ENCODE results near the gene TBCK. TPM values are rescaled to one million over a fixed set of nuclear protein-coding genes. Genes with fewer than 3 reads are reported as not detected.
"Not testable (repeated sequence)": the region's sequence is repeated elsewhere in the genome, so short reads cannot be mapped to it uniquely, and the experiment has no call there.

The TBCK gene
- total RNA-seq, 1 donor from 2014 or later = 14.6 TPM

DNA sequence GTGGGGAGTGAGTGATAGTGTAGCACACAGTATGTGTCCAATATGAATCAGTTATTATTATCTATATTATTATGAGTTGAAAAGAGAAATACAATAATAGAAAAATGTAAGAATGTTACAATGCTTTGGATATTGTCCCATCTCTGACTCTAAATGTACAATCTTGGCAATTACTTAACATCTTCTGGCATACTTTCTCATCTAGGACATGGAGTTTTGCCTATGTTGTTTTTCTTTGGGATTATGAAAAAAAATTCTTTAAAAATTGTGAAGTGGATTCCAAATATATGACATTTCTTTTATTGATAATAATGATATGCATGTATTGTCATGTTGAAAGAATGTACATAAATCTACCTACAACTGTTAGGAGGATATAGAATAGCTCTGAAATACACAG lies 84.1 kb downstream of the TBCK start:
- no peak for DNase-seq (ENCODE audit: low read depth in 2 of 2)

DNA sequence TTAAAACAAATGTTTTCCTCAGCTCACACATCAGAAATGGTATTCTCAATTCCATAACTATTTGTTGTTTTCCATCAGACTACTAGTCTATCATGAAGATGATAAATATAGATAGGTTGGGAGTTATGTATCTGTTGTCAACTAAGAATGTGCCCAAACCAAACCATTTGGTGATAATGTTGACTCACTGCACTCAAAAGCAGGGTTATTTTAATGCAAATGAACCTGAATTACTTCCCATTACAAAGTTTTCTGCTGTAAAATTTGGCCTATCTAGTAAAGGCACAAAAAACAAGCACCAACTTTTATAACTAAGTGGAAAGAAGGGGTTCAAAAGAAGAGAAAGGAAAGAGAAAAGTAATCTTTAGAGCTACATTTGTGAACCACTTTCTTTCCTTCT lies 93.5 kb downstream of the TBCK start:
- DNase-seq (ENCODE audit: low read depth in 2 of 2) = no peak

DNA sequence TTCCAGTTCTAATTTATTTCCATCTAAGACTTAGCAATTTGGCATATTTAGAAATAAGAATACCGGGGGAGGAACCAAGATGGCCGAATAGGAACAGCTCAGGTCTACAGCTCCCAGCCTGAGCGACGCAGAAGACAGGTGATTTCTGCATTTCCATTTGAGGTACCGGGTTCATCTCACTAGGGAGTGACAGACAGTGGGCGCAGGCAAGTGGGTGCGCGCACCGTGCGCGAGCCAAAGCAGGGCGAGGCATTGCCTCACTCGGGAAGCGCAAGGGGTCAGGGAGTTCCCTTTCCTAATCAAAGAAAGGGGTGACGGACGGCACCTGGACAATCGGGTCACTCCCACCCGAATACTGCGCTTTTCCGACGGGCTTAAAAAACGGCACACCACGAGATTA lies 102.7 kb downstream of the TBCK start:
- DNase-seq (ENCODE audit: low read depth in 2 of 2) = not testable (repeated sequence)

DNA sequence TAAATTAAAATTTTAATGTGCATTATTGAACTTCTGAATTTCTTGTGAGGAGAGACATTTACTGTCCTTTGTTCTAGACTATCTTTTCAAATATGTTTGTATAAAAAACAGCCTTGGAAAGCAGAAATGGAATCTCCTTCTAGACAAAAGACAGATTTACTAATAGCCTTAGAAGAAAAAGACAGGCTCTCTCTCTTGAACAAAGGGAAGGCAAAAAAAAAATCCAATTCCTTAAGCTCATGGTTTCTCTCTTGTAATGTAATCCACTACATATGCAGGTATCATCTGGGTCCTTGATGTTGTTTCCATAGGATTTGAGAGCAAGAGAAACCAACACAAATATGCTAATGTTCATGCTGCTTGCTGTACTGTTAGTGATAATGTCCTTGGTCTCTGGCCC lies 106.0 kb downstream of the TBCK start:
- DNase-seq (ENCODE audit: low read depth in 2 of 2) = no peak

DNA sequence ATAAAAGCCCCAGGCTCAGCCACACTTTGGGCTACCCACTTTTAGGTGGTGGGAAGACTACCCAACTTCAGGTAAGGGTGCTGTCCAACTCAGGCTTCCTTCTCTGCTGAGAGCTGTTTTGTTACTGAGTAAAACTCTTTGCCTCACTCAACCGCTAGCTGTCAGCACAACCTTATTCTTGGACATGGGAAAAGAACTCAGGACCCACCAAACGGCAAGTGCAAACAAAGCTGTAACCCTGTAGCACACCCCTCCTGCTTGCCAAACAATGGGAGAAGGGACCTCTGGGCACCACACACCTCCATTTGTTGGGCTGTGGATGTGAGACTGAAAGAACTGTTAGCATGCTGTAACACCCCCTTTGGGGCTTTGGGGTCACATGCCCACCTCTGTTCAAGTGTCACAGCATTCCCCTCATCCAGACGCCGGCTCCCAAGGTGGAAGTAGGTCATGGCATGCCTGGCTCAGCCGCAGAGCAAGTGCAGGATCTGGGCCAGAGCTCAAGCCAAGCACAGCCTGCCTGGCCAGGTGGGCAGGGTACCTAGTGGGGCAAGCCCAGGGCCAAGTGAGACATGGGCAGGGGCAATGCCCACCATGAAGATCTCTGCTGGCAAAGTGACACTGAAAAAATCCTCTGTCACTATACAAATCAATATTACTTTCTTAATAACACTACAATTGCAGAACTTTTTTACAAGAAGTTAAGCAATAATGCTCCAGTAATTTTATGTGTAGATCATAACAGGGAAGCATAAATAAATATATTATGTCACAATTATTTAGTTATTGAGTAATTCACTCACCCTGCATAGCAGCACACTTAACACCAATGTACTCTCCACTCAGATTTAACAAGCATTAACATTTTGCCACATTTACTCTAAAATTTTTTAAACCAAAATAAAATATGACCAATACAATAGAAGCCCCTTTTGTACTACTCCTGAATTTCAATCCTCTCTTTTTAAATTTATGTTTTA lies 107.2 kb downstream of the TBCK start:
- DNase-seq (ENCODE audit: low read depth in 2 of 2) = no peak

DNA sequence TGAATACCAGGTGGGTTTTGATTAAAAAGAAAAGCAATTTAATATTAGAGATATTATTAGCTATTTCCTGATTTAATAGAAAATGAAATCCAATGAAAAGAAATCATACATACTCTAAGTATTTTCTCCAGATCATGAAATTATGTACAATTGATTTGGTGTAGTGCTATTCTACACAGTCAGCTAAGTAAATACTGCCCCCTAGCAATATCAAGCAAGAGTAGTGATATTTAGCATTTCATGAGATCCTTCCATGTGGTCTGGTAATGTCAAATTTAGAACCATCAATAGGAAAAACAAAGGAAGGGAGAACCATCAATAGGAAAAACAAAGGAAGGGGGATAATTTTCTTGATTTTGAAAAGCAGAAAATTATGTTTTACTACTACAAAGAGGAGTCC lies 114.6 kb downstream of the TBCK start:
- DNase-seq (ENCODE audit: low read depth in 2 of 2) = peak; percentile 9 to 28

DNA sequence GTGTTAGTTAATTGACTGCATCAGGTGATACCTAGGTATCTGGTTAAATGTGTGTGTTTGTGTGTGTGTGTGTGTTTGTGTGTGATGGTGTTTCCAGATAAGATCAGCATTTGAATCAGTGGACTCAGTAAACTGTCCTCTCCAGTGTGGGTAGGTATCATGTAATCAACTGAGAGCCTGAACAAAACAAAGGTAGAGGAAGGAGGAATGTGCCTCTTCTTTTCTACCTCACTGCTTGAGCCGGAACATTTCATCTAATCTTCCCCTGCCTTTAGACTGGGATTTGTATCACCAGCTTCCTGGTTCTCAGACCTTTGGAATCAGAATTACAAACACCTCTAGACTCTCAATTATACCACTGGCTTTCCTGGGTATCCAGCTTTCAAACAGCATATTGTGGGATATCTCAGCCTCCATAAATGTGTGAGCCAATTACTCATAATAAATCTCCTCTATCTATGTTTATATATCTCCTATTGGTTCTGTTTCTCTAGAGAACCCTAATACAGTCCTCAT lies 120.5 kb downstream of the TBCK start:
- no peak for DNase-seq (ENCODE audit: low read depth in 2 of 2)

DNA sequence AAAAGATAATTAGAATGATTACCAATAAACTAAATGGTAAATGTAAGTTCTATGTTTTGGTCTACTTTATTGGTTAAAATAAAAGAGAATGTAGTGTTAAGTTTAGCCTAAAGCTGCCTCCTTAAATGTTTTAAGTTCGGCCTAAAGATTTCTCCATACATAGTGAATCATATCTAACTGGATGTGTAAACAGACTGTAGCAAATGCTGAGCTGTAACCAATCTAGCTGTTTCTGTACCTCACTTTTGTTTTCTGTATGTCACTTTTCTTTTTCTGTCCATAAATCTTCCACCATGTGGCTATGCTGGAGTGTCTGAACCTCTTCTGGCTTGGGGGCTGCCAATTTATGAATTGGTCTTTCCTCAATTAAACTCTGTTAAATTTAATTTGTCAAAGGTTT lies 121.2 kb downstream of the TBCK start:
- no peak for DNase-seq (ENCODE audit: low read depth in 2 of 2)

DNA sequence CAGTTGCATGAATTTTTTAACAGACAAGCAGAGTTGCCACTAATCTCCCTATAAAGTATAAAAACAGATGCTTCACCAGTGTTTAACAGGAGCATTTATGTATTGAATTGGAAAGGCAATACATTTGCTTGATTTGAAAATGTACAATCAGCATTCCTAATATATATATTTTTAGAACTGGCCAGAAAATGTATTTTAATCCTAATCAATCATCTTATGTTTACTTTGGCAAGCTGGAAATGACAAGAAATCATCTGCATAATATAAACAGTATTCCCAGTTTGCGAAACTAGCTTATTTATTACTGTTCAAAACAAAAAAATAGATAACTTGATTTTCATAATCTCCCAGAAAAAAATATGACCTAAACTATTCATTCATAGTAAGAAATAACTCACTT lies 123.9 kb downstream of the TBCK start:
- no peak for DNase-seq (ENCODE audit: low read depth in 2 of 2)

DNA sequence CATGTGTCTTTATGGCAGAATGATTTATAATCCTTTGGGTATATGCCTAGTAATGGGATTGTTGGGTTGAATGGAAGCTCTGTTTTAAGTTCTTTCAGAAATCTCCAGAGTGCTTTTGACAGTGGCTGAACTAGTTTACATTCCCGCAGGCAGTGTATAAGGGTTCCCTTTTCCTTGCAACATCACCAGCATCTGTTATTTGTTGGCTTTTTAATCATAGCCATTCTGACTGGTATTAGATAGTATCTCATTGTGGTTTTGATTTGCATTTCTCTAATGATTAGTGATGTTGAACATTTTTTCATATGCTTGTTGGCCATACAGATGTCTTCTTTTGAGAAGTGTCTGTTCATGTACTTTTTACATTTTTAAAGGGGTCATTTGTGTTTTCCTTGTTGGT lies 129.8 kb downstream of the TBCK start:
- no peak for DNase-seq (ENCODE audit: low read depth in 2 of 2)

DNA sequence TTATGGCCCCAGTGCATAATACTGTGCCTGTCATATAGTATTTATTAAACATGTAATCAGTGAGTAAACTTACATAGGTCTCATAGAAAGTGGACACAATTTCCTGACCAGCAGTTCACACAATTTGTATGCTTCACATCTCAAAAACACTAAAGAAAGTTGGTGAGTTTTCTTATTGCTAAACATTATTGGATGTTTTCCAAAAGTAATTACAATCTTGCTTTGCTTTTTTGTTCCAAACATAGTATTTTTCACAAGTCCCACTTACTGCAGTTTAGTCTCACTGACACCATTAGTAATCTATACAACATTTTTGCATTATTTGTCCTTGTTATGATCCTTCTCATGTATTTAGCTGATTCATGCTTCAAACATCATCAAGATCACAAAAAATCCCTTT lies 132.5 kb downstream of the TBCK start:
- no peak for DNase-seq (ENCODE audit: low read depth in 2 of 2)

DNA sequence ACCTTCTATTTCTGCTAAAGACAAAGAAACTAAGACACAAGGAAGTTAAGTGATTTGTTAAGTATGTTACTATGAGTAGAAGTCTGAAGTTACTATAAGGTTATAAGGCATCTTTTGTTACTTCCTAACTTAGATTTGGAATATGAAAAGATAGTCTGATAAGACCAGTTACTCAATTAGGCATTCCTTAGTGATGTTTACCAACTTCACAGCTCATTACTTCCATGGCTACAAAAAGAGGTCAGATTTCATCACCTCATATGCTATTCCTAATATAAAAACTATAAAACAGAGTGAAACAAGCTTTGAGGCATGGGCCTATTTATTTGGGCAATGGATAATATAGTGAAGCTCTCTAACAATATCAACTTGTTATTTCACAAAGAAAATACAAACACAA lies 143.1 kb downstream of the TBCK start:
- no peak for DNase-seq (ENCODE audit: low read depth in 2 of 2)

DNA sequence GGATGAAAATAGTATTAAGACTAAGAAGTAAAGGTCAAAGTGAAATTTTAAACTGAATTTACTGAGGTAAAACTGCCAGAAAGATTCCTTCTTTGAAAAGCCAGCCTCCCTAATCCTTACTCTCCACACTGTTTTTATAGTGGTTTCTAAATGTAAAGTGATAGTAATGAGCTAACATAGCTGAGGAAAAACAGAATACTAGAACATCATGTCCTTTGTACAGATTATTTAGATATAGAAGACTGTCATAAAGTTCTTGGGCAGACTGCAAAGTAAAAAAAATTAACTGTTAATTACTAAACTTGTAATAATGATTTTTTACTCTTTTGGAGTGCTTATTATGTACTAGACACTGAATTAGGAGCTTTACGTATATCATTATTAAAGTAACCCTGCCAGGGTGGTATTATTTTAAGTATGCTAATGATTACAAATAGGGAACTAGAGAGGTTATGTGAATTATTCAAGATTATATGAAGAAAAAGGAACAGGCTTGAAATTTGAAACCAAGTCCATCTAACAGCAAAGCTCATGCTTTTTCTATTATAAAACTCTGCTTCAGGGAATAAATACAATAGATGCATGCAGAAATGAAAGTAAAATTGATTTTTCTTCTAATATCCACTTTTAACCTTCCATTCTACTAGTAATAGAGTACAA lies 150.5 kb downstream of the TBCK start:
- DNase-seq (ENCODE audit: low read depth in 2 of 2) = no peak

DNA sequence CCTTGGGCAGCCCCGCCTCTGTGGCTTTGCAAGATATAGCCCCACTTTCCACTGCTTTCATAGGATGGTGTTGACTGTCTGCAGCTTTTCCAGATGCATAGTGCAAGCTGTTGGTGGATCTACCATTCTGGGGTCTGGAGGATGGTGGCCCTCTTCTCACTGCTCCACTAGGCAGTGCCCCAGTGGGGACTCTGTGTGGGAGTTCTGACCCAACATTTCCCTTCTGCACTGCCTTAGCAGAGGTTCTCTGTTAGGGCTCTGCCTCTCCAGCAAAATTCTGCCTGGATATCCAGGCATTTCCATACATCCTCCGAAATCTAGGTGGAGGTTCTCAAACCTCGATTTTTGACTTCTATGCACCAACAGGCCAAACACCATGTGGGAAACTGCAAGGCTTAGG lies 153.7 kb downstream of the TBCK start:
- no peak for DNase-seq (ENCODE audit: low read depth in 2 of 2)

DNA sequence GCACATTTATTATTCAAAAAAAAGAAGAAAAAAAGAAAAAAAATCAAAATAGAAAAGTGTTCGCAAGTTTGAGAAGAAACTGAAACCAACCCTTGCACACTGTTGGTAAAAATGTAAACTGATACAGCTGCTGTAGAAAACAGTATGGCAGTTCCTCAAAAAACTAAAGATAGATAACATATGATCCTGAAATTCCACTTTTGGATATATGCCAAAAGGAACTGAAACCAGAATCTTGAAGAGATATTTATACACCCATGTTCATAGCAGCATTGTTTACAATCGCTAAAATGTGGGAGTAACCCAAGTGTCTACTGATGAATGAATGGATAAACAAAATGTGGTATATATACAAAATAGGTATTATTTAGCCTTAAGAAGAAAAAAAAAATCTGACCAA lies 155.4 kb downstream of the TBCK start:
- no peak for DNase-seq (ENCODE audit: low read depth in 2 of 2)

DNA sequence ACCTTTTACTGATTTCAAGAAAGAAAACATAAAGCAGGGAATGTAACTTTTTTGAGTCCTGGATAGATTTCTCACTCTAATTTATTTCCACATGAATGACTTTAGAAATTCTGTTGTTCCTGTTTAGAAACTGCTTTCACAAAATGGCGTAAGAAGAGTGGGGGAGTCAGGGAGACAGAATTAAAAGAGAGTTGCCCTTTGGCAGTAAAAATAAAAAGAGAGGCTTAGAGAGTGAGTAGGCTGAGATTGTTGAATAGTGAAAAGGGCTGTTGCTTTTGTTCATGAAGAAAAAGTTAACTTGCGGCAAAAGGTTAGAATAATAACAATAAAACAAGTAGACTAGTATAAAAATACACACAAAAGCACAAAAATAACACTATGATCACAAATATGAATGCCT lies 166.1 kb downstream of the TBCK start:
- no peak for DNase-seq (ENCODE audit: low read depth in 2 of 2)

DNA sequence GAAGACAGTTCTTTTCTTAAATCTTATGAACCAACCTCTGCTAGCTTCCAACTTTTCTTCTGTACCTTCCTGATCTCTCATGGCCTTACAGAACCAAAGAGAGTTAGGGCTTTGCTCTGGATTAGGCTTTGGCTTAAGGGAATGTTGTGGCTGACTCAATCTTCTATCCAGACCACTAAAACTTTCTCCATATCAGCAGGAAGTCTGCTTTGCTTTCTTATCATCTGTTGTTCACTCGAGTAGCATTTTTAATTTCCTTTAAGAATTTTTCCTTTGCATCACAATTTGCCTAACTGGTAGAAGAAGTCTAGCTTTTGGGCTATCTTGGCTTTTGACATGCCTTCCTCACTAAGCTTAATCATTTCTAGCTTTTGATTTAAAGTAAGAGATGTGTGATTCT lies 167.0 kb downstream of the TBCK start:
- DNase-seq (ENCODE audit: low read depth in 2 of 2) = no peak

DNA sequence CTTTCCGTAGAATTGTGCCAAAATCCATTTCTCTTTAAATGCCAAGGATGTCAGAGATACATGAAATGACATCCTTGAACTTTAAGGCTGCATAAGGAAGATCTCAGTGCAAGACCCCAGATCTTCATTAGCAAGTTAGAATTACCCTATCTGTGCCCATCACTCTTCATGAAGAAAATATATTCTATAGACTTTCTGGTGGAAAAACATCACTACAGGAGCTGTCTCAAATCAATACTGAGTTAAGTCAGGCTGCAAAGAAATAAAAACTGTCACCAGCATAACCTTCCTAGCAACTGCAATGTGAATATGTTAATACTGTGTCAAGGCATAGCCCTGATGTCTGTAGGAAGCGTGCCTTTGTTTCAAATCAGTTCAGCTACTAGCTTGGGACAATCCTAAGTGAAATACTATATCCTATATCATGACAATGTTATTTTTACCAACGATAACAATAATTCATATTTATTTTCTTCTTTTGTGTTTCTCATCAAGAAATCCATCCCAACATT lies 173.3 kb downstream of the TBCK start:
- DNase-seq (ENCODE audit: low read depth in 2 of 2) = no peak

DNA sequence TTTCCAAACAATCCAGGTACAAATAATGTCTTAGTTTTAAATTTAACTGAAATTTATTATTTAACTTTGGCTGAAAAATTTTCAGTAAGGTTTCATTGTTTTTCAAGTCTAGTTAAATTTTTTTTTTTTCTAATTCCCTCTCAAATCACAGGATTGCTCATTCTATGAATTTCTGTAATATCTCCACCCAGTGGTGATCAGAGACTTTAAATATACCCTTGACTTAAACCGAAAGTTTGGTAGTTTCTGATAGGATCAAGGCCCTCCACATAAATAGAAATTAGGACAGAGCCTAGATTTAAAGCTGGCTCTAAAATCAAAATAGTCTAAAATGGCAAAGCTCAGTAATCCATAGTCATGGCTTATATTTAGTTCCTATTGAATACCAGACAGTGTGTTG lies 175.4 kb downstream of the TBCK start:
- no peak for DNase-seq (ENCODE audit: low read depth in 2 of 2)

DNA sequence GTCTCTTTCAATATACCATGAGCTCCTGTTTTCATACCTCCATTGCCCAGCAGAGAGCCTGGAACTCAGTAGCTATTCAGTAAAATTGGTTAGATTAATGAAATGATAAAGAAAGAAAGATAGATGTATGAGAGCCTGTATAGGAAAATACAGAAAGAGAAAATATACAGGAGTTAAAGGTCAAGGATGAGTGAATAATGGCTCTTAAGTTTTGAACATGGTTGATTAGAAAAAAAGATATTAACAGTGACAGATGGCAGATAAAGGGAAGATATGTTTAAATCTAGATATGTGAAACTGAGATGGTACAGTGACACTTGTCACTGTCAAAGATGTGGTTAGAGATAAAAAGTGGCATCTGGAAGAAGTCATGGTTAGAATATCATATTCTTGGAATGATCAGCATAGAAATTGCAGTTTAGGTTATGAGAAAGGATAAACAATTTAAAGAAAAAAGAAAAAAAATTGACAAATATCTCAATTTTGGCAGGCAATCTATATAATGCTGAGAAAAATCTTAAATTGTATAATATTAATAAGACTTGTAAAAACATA lies 179.2 kb downstream of the TBCK start:
- DNase-seq (ENCODE audit: low read depth in 2 of 2) = no peak

DNA sequence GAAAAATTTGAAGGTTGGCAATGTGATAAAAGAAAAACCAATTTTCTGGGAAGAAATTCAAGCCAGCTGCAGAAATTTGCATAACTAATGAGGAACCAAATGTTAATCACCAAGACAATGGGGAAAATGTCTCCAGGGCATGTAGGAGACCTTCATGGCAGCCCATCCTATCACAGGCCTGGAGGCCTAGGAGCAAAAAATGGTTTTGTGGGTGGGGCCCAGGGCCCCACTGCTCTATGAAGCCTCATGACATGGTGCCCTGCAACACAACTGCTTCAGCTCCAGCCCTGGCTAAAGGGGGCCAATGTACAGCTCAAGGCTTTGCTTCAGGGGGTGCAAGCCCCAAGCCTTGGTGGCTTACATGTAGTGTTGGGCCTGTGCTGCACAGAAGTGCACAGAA lies 184.0 kb downstream of the TBCK start:
- DNase-seq (ENCODE audit: low read depth in 2 of 2) = no peak

DNA sequence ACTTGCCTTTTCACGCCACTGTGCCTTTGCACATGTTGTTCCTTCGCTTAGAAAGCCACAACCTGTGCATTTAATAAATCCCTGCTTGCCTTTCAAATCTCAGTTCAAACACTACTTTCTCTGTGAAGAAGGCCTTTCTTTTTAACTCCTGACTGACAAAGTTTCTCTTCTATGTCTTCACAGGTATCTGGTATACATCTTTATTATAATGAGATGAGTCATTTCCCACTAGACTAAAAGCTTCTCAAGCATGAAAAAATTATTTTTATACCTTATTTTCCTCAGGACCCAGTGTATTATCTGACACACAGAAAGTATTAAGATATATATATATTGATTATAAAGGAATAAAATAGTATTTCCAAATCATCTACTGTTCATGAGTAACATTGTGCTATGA lies 189.9 kb downstream of the TBCK start:
- no peak for DNase-seq (ENCODE audit: low read depth in 2 of 2)
